A204.1 (cell line): Measurements from ENCODE around the gene PIGR.

Experiments
- FAIRE-seq: peaks from 2 replicates; lab custom pipeline; 2012; peaks lifted over from hg19 to GRCh38; lab: Jason Lieb, UNC

PIGR gene

GRCh38 chr1:206890125-206891060 lies 55.9 kb downstream of the PIGR start:
- FAIRE-seq = no peak

GRCh38 chr1:206887701-206888100 lies 58.6 kb downstream of the PIGR start:
- no peak for FAIRE-seq

DNA sequence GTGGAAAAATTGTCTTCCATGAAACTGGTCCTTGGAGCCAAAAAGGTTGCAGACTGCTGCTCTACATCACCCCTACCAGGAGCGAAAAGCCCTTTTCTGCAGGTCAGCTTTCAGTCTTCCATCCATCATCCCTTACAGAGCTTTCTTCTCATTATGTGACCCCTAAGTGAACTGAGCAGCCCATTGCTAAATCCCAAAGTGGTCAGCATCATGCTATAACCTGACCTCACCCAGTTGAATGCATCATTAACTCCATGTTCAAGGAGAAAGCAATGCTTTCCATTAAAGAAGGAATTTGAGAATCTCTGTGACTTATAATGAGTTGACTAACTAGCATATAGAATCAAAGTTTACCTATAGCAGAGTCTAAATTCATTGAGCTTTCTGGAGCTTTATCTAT lies 59.4 kb downstream of the PIGR start:
- no peak for FAIRE-seq

DNA sequence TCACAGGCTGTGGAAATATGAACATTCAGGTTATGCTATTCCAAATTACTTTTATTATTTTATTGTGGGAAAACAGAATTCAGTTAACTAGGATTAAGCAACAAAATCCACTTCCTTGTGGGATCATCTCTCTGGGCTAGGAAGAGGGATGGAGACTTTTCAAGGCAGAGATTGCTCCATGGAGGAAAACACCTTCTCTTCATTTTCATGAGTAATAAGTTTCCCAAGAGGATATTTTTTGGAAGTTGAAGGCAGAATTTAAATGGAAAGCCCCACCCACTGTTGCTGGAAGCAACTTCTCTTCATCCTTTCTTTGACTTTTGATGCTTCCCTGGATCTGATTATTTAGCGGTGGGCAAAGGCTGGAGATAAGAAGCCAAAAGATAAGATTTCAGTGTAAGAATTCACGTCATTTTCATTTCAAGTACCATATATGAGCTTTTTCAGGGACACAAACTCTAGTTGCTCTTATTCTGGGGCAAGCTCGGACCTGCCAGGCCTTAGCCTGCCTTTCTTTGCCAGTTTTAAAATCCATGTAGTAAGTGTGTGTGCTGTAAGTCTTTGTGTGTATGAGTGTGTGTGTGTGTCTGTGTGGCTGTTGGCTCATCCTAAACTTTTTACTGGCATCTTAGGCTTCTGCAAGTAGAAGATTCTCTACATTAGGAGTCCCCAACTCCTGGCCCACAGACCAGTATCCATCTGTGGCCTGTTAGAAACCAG lies 60.8 kb downstream of the PIGR start:
- no peak for FAIRE-seq

DNA sequence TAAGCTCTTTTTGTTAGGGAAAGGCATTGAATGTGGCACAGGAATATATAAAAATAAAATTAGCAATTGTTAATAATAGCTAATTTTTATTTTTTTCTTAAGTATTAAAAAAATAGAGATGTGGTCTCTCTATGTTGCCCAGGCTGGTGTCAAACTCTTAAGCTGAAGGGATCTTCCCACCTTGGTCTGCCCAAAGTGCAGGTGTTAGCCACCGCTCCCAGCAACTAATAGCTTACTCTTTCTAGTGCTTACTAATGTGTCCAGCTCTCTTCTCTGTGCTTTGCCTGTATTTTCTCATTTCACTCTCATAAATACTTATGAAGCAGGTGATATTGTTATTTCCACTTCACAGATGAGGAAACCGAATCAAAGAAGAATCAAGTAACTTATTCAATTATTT lies 62.4 kb downstream of the PIGR start:
- FAIRE-seq = no peak

GRCh38 chr1:206883160-206883559 lies 63.1 kb downstream of the PIGR start:
- no peak for FAIRE-seq

GRCh38 chr1:206882555-206882954 lies 63.7 kb downstream of the PIGR start:
- FAIRE-seq = no peak

DNA sequence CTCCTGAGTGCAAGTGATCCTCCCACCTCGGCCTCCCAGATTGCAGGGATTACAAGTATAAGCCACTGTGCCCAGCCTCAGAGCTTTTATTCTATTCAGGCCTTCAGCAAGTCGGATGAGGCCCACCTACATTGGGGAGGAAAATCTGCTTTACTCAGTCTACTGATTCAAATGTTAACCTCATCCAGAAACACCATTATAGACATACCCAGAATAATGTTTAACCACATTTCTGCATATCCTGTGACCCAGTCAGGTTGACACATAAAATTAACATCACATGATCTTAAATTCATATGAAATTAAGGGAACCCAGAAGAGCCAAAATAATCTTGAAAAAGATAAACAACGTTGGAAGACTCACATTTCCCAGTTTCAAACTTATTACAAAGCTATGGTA lies 66.0 kb downstream of the PIGR start:
- no peak for FAIRE-seq
